H1 (cell line): ENCODE data around the gene BABAM2. TPM values are rescaled to one million over a fixed set of nuclear protein-coding genes. Genes with fewer than 3 reads are reported as not detected.

Experiments used
- POU5F1 ChIP-seq: IDR thresholded peaks from 2 replicates; pipeline ENCODE4 v1.6.1; 2011; ENCODE audit warnings: low read depth, mild to moderate bottlenecking, low read length, moderate library complexity
- RBBP5 ChIP-seq: IDR thresholded peaks from 2 replicates; pipeline ENCODE4 v1.7.1; 2012; ENCODE audit warnings: low read depth, mild to moderate bottlenecking, inconsistent platforms, low read length, moderate library complexity, borderline replicate concordance
- polyA plus RNA-seq, 7 experiments: library from polyadenylated mRNA; depleted of rRNA in 3 of 7; stranded (reverse) in 5 of 7; unstranded in 2 of 7; fragments of >200 nt in 5 of 7; fragments of 200-250 nt in 2 of 7; gene quantifications; 1 replicate in 5 of 7; 2 replicates in 1 of 7; 4 replicates in 1 of 7; pipeline versions ENCODE4 v1.2.1 to v1.2.3, GENCODE V29; 2011 to 2013; ENCODE audit warnings: missing spikeins in 2 of 7, mixed read lengths in 2 of 7
- total RNA-seq: library from RNA; stranded (reverse); fragmentation: NEBNext Ultra II Directional; extraction: Animal tissue kit (Norgen Biotek cat#: 25700); gene quantifications from 2 replicates; pipeline ENCODE4 v1.2.1, GENCODE V29; 2021

BABAM2 gene
- total and polyA plus RNA-seq, 2 of the 8 experiments (the other 6 are each of a cell fraction or from before 2014, with no cell fraction given): 15.8 to 20.9 TPM

GRCh38 chr2:28148566-28148965 lies 258.0 kb downstream of the BABAM2 start (continued):
- TF ChIP-seq POU5F1 (no peak), RBBP5 (no peak)
